GM19239 (cell line): ENCODE results near the gene KCNJ8.

ENCODE experiments used
- DNase-seq: peaks from one replicate; pipeline ENCODE4 v3.0.0; 2011; ENCODE audit warnings: low spot score; ENCODE audit not compliant: insufficient read length
- FAIRE-seq: peaks from 2 replicates; lab custom pipeline; 2011; peaks lifted over from hg19 to GRCh38; lab: Jason Lieb, UNC

Gene KCNJ8

DNA sequence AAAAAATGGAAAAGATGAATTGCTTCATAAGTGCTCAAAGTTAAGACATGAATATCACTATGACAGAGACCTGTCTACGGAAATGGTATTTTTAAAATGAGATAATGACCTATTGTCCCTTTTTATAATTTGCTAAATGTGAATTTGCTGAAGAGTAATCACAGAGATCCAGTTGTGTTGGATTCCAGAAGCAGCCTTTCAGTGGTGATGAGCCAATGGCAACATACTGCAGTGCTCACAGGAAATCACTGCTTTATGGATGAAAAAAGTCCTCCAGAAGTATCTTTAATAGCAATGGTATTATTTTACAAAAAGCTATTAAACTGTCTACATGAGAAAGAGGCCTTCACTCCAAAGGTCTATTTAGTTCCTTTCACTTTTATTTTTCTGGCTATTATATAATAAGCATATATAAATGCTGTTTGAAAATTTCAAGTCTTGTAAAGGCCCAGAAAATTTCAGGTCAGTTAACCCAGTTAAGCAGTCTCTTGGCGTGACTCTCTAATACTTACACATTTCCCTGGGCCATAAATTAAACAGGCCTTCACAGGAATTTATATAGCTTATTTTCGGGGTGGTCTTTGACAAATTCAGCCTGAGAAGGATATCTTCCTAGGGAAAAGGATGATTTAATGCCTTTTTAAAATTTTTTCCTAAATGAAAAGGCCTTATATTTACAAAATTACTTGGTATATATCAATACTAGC, 55.4 kb downstream of the KCNJ8 start:
- FAIRE-seq (no peak), DNase-seq (no peak)

GRCh38 chr12:21718403-21718802, 56.1 kb downstream of the KCNJ8 start:
- DNase-seq = no peak
- FAIRE-seq = no peak

DNA sequence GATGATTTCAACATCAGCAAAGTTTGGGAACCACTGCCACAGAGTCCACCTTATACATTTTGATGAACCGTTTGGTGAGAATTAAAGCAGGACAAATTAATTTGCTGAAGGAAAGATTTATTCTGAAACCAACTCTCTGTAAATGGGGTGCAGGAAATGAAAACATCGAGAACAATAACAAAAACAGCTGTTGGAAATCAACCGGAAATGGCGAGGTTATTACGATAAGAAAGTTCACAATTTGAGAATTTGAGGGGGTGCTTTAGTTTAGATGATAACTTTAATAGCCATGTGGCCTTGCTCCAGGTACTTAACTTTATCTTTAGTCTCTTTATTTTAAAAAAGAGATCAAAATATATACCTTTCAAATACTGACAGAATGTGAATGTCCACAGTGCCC, 56.7 kb downstream of the KCNJ8 start:
- no peak for DNase-seq
- FAIRE-seq = no peak

GRCh38 chr12:21715386-21715785, 59.1 kb downstream of the KCNJ8 start:
- no peak for FAIRE-seq

More at GRCh38 chr12:21715386-21715785, 59.1 kb downstream of the KCNJ8 start:
- no peak for DNase-seq
